GM19025 (cell line): ENCODE results near the gene SETBP1.

Experiments
- ATAC-seq: cut with Tn5 transposase; IDR thresholded peaks from one replicate; pipeline ENCODE4 v1.9.1; 2021; ENCODE audit warnings: mild to moderate bottlenecking, low read depth, moderate library complexity; ENCODE audit not compliant: unreplicated experiment

SETBP1 gene

GRCh38 chr18:44988821-44989587, 308.3 kb downstream of the SETBP1 start:
- no peak for ATAC-seq

GRCh38 chr18:44996261-44996660, 315.6 kb downstream of the SETBP1 start:
- no peak for ATAC-seq

DNA sequence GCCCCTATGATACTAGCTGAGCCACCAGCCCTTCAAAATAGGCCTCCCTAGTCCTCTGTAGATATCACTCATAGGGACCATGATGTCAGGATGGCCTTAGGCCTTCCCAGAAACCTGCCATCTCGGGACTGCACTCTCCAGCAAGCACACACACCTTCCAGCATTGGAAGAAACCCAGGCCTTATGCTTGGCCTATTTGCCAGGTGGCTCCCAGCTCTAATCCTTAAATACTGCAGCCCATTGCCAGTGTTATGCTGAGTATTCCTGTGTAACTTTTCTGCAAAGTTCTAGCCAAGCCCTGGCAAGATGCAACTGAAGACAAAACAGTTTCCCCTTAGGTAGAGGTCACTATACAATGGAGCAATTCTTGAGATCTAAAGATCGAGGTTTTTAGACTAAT, 316.5 kb downstream of the SETBP1 start:
- no peak for ATAC-seq

DNA sequence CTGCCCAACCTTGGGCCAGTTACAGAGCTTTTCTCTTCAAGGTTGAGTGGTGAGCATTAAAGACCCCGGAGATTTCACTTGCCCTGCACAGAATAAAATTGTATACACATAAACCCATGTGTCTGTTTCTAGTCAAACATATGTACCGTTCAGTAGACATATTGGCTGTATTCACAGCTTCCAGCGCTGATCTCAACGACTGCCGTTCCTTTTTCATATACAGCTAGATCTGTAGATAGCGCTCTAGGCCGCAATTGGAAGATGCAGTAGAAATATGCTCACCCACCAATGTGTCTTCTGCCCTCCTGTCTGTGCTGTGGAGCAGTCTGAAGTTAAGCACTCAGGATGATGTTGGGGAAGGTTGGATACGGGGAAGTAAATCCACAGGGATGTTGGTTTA, 317.7 kb downstream of the SETBP1 start:
- no peak for ATAC-seq

- ATAC-seq = no peak
These were observed 323.9 kb downstream of the SETBP1 start for GRCh38 chr18:45004546-45005080.

DNA sequence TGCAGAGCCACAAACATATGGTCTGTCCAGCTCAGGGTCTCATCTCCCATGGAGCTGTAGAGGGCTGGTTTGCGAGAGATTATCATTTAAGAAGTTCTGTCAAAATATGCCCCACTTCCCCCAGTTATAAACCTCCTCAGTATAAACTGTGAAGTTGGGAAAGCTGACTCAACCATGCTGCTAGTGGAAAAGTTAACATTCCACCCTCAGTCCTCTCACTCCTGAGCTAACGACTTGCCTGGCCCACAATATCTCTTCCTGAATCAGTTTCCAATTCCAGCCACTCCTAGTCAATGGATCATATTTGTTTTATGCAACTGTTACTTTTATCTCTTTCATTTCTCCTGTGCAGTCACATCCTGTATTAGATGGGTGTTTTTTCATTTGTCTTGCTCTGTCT, 326.2 kb downstream of the SETBP1 start:
- ATAC-seq = no peak

DNA sequence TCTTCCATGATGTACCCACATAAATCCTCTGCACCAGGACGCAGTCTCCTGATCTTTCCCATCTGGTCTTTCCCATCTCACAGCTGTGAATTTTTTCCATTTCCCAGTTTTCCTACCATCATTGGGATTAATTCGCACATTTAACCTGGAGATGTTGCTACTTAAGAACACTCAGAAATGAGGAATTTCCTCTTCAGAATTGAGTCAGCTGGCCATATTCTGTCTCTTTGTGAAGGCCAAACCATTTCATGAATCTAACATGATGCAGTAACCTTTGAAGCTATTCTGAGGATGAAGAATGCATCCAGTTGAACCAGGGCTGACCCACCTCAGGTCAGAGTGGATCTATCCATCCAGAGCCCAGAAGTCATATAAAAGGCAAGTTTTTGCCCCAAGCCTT, 326.8 kb downstream of the SETBP1 start:
- no peak for ATAC-seq

- no peak for ATAC-seq
These were observed 328.2 kb downstream of the SETBP1 start for GRCh38 chr18:45008694-45009413.

DNA sequence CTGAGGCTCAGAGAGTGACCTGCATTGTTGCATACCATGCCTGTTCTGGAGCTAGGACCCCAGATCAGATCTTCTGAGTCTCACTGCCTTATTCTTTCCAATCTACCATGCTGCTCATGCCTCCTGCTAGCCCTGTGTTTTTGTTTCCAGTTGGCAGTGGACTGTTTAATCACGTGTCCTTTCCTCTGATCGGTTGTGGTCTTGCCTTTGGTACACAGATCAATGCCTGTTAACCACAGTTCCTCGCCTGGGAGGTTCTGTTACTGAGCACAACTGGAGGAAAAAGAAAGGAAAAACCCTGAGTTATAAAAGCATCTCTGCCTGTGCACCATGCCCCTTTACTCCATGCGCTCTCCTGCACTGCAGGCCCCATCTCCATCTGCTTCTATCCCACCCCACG, 329.1 kb downstream of the SETBP1 start:
- ATAC-seq = no peak

GRCh38 chr18:45012286-45012685, 331.6 kb downstream of the SETBP1 start:
- no peak for ATAC-seq

GRCh38 chr18:45014047-45014501, 333.4 kb downstream of the SETBP1 start:
- no peak for ATAC-seq

- no peak for ATAC-seq
These were observed 335.1 kb downstream of the SETBP1 start for GRCh38 chr18:45015788-45016128.

GRCh38 chr18:45019469-45019868, 338.8 kb downstream of the SETBP1 start:
- ATAC-seq = no peak

GRCh38 chr18:45023519-45023918, 342.8 kb downstream of the SETBP1 start:
- no peak for ATAC-seq

DNA sequence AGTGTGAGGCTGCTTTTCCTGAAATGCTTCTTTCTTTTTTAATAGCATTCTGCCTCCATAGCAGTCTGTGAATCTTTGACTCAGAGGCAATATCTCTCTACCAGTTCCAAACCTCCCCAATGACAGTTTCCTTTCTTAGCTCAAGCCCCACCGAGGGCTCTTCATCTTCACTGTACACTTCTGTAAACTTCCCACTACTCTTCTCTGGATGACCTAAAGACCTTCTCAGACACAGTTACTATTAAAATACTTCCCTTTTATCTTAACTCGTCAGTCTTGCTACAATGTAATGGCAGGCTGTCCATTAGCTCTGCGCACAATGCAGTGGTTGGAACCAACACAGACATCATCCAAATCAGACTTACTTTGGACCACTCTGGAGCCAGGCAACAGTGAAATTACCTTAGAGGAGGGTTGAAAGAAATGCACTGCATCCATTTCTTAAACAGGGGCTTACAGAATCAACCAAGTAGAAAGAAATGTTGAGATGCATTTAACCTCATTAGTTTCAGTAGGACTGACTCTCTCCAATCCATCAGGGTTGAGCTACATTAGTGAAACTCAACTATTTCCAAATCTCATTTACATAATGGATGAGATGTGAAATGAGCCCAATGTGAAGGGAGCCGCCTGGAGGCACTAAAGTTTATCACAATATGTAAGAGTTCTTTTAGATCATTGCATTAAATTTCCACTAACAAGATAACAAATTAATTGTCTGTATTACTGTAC, 343.8 kb downstream of the SETBP1 start:
- no peak for ATAC-seq

GRCh38 chr18:45025089-45025450, 344.4 kb downstream of the SETBP1 start:
- no peak for ATAC-seq

GRCh38 chr18:45026162-45026561, 345.5 kb downstream of the SETBP1 start:
- no peak for ATAC-seq

- ATAC-seq = no peak
These were observed 353.5 kb downstream of the SETBP1 start for GRCh38 chr18:45034179-45034578.

GRCh38 chr18:45037618-45038017, 356.9 kb downstream of the SETBP1 start:
- ATAC-seq = no peak

- ATAC-seq = no peak
These were observed 358.7 kb downstream of the SETBP1 start for GRCh38 chr18:45039376-45039775.

- no peak for ATAC-seq
These were observed 360.2 kb downstream of the SETBP1 start for GRCh38 chr18:45040879-45041278.
